ENCODE measurements around the gene FASN. TPM values are rescaled to one million over a fixed set of nuclear protein-coding genes. Genes with fewer than 3 reads are reported as not detected.

Gene FASN
- total and polyA plus RNA-seq, 2 of the 13 experiments (the other 11 are each of a cell fraction or from before 2014, with no cell fraction given), result 51.7 to 101 TPM

DNA sequence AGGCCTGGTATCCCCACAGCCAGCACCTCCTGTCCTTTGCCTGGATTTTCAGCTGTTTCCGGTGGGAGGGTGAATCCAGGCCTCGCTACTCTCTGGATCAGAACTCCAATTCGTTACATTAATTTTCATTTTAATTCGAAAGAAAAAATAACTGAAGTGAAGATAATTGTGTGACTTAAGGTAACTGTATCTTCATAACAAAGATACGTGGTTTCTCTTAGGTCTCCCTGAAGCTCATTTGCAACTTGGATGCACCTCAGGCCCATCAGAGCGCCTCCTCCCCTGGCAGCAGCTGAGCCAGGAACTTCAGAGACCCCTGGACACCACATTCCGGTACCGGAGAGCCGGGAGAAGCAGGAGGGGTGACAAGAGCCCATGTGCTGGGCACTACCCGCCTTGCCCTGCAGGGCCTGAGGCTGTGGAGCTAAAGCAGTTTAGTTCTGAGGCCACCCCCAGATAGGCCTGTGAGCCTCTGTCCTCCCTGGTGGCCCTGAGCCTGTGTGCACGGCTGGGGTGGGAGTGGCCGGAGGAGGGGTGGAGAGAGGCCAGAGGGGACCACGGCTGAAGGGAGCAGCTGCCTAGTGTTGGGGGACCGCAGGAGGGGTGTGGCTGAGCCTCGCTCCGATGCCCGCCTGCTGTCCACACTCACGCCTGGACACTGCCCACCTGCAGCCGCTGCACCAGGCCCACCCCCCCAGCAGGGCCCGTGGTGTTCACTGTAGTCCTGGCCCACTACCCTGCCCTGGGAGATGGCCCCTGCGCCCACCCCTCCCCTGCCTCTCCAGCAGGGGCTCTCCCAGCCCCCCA lies 21.0 kb downstream of the FASN start (continued):
- TF ChIP-seq, protein P1, sequence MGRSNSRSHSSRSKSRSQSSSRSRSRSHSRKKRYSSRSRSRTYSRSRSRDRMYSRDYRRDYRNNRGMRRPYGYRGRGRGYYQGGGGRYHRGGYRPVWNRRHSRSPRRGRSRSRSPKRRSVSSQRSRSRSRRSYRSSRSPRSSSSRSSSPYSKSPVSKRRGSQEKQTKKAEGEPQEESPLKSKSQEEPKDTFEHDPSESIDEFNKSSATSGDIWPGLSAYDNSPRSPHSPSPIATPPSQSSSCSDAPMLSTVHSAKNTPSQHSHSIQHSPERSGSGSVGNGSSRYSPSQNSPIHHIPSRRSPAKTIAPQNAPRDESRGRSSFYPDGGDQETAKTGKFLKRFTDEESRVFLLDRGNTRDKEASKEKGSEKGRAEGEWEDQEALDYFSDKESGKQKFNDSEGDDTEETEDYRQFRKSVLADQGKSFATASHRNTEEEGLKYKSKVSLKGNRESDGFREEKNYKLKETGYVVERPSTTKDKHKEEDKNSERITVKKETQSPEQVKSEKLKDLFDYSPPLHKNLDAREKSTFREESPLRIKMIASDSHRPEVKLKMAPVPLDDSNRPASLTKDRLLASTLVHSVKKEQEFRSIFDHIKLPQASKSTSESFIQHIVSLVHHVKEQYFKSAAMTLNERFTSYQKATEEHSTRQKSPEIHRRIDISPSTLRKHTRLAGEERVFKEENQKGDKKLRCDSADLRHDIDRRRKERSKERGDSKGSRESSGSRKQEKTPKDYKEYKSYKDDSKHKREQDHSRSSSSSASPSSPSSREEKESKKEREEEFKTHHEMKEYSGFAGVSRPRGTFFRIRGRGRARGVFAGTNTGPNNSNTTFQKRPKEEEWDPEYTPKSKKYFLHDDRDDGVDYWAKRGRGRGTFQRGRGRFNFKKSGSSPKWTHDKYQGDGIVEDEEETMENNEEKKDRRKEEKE (IDR thresholded peaks at IDR 0.05), result no peak
- TF ChIP-seq EHMT2 (IDR thresholded peaks at IDR 0.05; ENCODE audit: borderline replicate concordance, low read depth, low read length) (no peak), RBFOX2 (IDR thresholded peaks at IDR 0.05; ENCODE audit: low read depth, low read length) (peak; percentile 88), RXRA (CRISPR knock-in tag; IDR thresholded peaks at IDR 0.05) (no peak), KLF6 (CRISPR knock-in tag; IDR thresholded peaks at IDR 0.05) (no peak), ZNF788 (CRISPR knock-in tag; IDR thresholded peaks at IDR 0.05; ENCODE audit: borderline replicate concordance) (no peak), SMARCE1 (IDR thresholded peaks at IDR 0.05; ENCODE audit: borderline replicate concordance) (no peak), ZNF605 (CRISPR knock-in tag; IDR thresholded peaks at IDR 0.05) (no peak)
- TF ChIP-seq, protein P2, sequence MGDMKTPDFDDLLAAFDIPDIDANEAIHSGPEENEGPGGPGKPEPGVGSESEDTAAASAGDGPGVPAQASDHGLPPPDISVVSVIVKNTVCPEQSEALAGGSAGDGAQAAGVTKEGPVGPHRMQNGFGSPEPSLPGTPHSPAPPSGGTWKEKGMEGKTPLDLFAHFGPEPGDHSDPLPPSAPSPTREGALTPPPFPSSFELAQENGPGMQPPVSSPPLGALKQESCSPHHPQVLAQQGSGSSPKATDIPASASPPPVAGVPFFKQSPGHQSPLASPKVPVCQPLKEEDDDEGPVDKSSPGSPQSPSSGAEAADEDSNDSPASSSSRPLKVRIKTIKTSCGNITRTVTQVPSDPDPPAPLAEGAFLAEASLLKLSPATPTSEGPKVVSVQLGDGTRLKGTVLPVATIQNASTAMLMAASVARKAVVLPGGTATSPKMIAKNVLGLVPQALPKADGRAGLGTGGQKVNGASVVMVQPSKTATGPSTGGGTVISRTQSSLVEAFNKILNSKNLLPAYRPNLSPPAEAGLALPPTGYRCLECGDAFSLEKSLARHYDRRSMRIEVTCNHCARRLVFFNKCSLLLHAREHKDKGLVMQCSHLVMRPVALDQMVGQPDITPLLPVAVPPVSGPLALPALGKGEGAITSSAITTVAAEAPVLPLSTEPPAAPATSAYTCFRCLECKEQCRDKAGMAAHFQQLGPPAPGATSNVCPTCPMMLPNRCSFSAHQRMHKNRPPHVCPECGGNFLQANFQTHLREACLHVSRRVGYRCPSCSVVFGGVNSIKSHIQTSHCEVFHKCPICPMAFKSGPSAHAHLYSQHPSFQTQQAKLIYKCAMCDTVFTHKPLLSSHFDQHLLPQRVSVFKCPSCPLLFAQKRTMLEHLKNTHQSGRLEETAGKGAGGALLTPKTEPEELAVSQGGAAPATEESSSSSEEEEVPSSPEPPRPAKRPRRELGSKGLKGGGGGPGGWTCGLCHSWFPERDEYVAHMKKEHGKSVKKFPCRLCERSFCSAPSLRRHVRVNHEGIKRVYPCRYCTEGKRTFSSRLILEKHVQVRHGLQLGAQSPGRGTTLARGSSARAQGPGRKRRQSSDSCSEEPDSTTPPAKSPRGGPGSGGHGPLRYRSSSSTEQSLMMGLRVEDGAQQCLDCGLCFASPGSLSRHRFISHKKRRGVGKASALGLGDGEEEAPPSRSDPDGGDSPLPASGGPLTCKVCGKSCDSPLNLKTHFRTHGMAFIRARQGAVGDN (CRISPR knock-in tag; IDR thresholded peaks at IDR 0.05), result no peak; the same call in 1 of the 2 replicates
- TF ChIP-seq, protein P3, sequence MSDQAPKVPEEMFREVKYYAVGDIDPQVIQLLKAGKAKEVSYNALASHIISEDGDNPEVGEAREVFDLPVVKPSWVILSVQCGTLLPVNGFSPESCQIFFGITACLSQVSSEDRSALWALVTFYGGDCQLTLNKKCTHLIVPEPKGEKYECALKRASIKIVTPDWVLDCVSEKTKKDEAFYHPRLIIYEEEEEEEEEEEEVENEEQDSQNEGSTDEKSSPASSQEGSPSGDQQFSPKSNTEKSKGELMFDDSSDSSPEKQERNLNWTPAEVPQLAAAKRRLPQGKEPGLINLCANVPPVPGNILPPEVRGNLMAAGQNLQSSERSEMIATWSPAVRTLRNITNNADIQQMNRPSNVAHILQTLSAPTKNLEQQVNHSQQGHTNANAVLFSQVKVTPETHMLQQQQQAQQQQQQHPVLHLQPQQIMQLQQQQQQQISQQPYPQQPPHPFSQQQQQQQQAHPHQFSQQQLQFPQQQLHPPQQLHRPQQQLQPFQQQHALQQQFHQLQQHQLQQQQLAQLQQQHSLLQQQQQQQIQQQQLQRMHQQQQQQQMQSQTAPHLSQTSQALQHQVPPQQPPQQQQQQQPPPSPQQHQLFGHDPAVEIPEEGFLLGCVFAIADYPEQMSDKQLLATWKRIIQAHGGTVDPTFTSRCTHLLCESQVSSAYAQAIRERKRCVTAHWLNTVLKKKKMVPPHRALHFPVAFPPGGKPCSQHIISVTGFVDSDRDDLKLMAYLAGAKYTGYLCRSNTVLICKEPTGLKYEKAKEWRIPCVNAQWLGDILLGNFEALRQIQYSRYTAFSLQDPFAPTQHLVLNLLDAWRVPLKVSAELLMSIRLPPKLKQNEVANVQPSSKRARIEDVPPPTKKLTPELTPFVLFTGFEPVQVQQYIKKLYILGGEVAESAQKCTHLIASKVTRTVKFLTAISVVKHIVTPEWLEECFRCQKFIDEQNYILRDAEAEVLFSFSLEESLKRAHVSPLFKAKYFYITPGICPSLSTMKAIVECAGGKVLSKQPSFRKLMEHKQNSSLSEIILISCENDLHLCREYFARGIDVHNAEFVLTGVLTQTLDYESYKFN (CRISPR knock-in tag; conservative IDR thresholded peaks at IDR 0.05), result no peak; the same call in 1 of the 2 replicates
- TF ChIP-seq, protein P4, sequence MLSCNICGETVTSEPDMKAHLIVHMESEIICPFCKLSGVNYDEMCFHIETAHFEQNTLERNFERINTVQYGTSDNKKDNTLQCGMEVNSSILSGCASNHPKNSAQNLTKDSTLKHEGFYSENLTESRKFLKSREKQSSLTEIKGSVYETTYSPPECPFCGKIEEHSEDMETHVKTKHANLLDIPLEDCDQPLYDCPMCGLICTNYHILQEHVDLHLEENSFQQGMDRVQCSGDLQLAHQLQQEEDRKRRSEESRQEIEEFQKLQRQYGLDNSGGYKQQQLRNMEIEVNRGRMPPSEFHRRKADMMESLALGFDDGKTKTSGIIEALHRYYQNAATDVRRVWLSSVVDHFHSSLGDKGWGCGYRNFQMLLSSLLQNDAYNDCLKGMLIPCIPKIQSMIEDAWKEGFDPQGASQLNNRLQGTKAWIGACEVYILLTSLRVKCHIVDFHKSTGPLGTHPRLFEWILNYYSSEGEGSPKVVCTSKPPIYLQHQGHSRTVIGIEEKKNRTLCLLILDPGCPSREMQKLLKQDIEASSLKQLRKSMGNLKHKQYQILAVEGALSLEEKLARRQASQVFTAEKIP (CRISPR knock-in tag; IDR thresholded peaks at IDR 0.05; ENCODE audit: borderline replicate concordance), result no peak

Measured in HepG2 (cell line).